GM21360 (cell line): ENCODE results near the gene SOWAHC.
"Not testable (repeated sequence)": the region's sequence is repeated elsewhere in the genome, so short reads cannot be mapped to it uniquely, and the experiment has no call there.

Source experiments
- ATAC-seq: cut with Tn5 transposase; IDR thresholded peaks from one replicate; pipeline ENCODE4 v1.9.1; 2021; ENCODE audit warnings: mild to moderate bottlenecking, moderate library complexity; ENCODE audit not compliant: unreplicated experiment

SOWAHC gene

GRCh38 chr2:109615637-109616144 is 1.5 kb downstream of the SOWAHC start:
- no peak for ATAC-seq

DNA sequence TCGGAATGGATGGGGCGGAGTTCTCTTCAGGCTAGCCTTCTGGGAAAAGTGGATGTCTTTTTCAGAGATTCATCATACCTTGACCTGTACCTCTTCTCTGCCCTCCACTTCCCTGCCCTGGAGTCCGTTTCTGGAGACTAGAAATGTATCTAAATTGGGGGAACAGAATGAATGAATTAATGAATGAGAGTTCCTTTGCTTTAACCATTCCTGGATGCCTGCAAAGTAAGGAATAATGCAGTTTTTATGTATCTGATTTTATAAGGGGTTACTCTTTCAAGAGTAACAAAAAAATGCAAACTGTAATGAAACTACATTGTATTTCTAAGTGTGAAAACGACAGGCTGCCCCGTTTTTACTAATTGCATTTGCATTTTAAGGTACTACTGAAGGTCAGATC is 2.0 kb downstream of the SOWAHC start:
- no peak for ATAC-seq

- ATAC-seq: no peak
Observed at GRCh38 chr2:109619032-109619615, 5.0 kb downstream of the SOWAHC start.

DNA sequence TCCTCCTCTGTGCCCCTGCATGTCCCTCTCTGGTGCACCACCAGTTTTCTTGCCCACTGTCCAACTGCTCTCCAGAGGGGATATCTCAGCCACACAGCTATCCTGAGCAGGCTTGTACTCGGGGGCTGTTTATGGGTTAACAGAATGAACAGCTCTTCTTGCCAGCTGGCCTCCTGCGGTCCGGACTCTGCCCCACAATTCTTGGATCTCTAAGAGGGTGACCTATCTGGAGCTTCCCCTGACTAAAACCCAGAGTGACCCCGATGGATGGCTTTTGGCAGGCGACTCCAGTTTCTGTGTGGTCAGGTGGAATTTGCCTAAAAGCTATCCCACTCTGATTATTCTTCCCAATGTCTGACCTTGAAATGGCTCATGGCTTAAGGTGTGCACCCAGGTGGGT is 9.1 kb downstream of the SOWAHC start:
- ATAC-seq: no peak

DNA sequence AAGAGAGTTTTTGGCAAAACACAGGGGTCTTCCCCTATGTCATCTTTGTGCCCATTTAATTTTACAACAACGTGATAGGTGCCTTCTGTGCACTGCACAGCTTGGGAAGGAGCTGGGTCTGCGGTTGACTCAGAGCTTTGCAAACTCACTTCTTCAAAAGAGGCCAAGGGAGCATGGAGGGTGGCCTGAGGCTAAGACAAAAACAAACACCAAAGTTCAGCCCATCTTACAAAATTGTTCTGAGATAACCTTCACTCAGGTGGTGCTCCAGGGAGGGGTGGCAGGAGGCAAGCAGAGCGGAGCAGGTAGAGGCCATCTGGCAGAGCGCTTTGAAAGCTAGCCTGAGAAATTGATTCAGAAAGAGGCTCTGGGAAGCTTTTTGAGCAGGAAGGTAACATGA is 9.8 kb downstream of the SOWAHC start:
- ATAC-seq: no peak

- ATAC-seq: no peak
Observed at GRCh38 chr2:109624339-109624738, 10.2 kb downstream of the SOWAHC start.

GRCh38 chr2:109628321-109628720 is 14.2 kb downstream of the SOWAHC start:
- not testable (repeated sequence) for ATAC-seq

DNA sequence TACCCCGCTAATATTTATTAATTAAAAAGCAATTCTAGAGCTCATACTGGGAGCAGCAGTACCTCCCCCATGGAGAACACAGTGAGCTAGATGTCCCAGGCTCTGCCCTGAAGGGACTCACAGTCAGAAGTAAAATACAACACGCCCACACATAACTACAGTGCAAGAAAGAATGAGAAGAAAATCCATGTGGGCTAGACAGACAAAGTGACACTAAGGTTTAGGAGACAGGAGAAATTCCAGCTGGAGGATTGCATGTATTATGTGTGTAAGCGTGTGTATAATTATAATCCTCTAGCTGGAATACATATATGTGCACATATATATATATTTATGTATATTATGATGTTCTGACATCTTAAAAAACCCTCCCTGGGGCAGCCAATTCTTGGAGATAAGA is 15.7 kb downstream of the SOWAHC start:
- ATAC-seq: no peak

- no peak for ATAC-seq
Observed at GRCh38 chr2:109630441-109631430, 16.6 kb downstream of the SOWAHC start.

GRCh38 chr2:109631741-109632140 is 17.6 kb downstream of the SOWAHC start:
- ATAC-seq: no peak

DNA sequence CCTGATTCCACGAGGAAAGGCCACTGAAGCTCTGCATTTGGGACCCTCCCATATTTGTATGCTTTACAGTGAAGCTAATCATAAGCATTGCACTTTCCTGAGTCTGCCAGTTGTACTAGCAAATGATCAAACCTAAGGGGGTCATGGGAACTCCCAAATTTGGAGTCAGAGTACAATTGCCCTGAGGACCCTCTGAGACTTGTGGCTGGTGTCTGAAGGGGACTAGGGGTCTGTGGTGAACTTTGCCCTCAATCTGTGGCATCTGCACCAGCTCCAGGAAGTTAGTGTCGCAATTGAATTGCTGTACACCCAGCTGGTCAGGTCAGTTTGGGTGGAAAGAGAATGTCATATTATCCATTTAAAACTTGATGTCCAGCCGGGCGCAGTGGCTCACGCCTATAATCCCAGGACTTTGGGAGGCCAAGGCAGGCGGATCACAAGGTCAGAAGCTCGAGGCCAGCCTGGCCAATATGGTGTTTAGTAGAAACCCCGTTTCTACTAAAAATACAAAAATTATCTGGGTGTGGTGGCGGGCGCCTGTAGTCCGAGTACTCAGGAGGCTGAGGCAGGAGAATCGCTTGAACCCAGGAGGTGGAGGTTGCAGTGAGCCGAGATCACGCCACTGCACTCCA is 18.1 kb downstream of the SOWAHC start:
- ATAC-seq: no peak

- no peak for ATAC-seq
Observed at GRCh38 chr2:109633284-109633961, 19.3 kb downstream of the SOWAHC start.

GRCh38 chr2:109635426-109636304 is 21.5 kb downstream of the SOWAHC start:
- ATAC-seq: no peak

GRCh38 chr2:109636317-109636716 is 22.2 kb downstream of the SOWAHC start:
- ATAC-seq: no peak

- ATAC-seq: peak; percentile 65
Observed at GRCh38 chr2:109637749-109638570, 23.8 kb downstream of the SOWAHC start.

DNA sequence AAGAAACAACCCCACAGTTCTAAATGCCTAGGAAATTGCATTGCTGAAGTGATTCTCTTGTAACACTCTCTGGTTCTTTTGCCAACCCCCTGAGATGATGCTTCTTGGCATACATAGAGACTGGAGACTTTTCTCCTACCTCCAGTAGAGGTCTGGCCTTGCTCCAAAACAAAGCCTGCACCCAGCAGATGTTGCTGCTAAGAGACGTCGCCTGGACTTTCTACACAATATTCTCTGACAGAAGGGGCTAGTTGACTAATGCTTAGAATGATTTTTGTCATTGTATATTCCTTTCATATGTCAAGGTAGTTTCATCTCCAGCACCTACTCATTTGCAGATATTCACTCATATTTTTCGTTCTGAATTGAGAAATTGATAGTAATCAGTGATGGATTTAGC is 24.6 kb downstream of the SOWAHC start:
- no peak for ATAC-seq

GRCh38 chr2:109640000-109640399 is 25.8 kb downstream of the SOWAHC start:
- not testable (repeated sequence) for ATAC-seq

- ATAC-seq: no peak
Observed at GRCh38 chr2:109644571-109645275, 30.6 kb downstream of the SOWAHC start.
